ENCODE measurements around the gene CRTAC1.

GRCh38 chr10:98029149-98030092 lies 1.0 kb downstream of the CRTAC1 start:
- TF ChIP-seq, protein P1, sequence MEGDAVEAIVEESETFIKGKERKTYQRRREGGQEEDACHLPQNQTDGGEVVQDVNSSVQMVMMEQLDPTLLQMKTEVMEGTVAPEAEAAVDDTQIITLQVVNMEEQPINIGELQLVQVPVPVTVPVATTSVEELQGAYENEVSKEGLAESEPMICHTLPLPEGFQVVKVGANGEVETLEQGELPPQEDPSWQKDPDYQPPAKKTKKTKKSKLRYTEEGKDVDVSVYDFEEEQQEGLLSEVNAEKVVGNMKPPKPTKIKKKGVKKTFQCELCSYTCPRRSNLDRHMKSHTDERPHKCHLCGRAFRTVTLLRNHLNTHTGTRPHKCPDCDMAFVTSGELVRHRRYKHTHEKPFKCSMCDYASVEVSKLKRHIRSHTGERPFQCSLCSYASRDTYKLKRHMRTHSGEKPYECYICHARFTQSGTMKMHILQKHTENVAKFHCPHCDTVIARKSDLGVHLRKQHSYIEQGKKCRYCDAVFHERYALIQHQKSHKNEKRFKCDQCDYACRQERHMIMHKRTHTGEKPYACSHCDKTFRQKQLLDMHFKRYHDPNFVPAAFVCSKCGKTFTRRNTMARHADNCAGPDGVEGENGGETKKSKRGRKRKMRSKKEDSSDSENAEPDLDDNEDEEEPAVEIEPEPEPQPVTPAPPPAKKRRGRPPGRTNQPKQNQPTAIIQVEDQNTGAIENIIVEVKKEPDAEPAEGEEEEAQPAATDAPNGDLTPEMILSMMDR (conservative IDR thresholded peaks at IDR 0.05; ENCODE audit: low read depth, low read length): no peak
- TF ChIP-seq EZH2 (IDR thresholded peaks at IDR 0.05; ENCODE audit: borderline replicate concordance, low read depth, low read length, poor library complexity, severe bottlenecking): peak; percentile 49
